Trophoblast cell (in vitro differentiated cells and primary cell): ENCODE results near the gene KCNB1.

Experiments
- DNase-seq, 2 donors: peaks; one replicate each; pipeline ENCODE4 v3.0.0-alpha.2; 2016
- H2AFZ ChIP-seq: 2 replicates; pipeline ENCODE4 v1.6.1; 2013; ENCODE audit warnings: low read length, moderate library complexity, mild to moderate bottlenecking; ENCODE audit not compliant: insufficient read depth, poor library complexity
- H2AK5ac ChIP-seq: 2 replicates; pipeline ENCODE4 v1.6.1; 2013; ENCODE audit warnings: mild to moderate bottlenecking, low read length
- H2BK120ac ChIP-seq: 2 replicates; pipeline ENCODE4 v1.6.1; 2013; ENCODE audit warnings: low read length, mild to moderate bottlenecking, moderate library complexity; ENCODE audit not compliant: insufficient read depth, poor library complexity
- H2BK12ac ChIP-seq: 2 replicates; pipeline ENCODE4 v1.6.1; 2013; ENCODE audit warnings: mild to moderate bottlenecking, low read length, moderate library complexity
- H2BK5ac ChIP-seq: 2 replicates; pipeline ENCODE4 v1.6.1; 2013; ENCODE audit warnings: low read length, low read depth, moderate library complexity, mild to moderate bottlenecking; ENCODE audit not compliant: poor library complexity
- H3K14ac ChIP-seq: 2 replicates; pipeline ENCODE4 v1.6.1; 2013; ENCODE audit warnings: mild to moderate bottlenecking, low read length
- H3K18ac ChIP-seq: 2 replicates; pipeline ENCODE4 v1.6.1; 2013; ENCODE audit warnings: mild to moderate bottlenecking, low read length
- H3K23ac ChIP-seq: 2 replicates; pipeline ENCODE4 v1.6.1; 2013; ENCODE audit warnings: low read length
- H3K27ac ChIP-seq: 2 replicates; pipeline ENCODE4 v1.5.1; 2013; ENCODE audit warnings: low read depth, mild to moderate bottlenecking, inconsistent platforms, low read length, moderate library complexity
- H3K27me3 ChIP-seq: 2 replicates; pipeline ENCODE4 v1.6.1; 2013; ENCODE audit warnings: inconsistent platforms, mild to moderate bottlenecking, low read length, moderate library complexity; ENCODE audit not compliant: insufficient read depth
- H3K36me3 ChIP-seq, 2 experiments: 1 replicate in 1 of 2; 2 replicates in 1 of 2; pipeline ENCODE4 v1.6.1; 2013; ENCODE audit warnings: low read length in 2 of 2, mild to moderate bottlenecking in 2 of 2, moderate library complexity in 1 of 2; ENCODE audit not compliant: insufficient read depth in 2 of 2, control insufficient read depth in 1 of 2
- H3K4ac ChIP-seq: 2 replicates; pipeline ENCODE4 v1.6.1; 2013; ENCODE audit warnings: low read depth, mild to moderate bottlenecking, low read length, moderate library complexity
- H3K4me1 ChIP-seq, 2 experiments: 1 replicate in 1 of 2; 2 replicates in 1 of 2; pipeline ENCODE4 v1.6.1; 2013; ENCODE audit warnings: low read length in 2 of 2, mild to moderate bottlenecking in 2 of 2, moderate library complexity in 1 of 2; ENCODE audit not compliant: insufficient read depth in 2 of 2, control insufficient read depth in 1 of 2
- H3K4me2 ChIP-seq: 2 replicates; pipeline ENCODE4 v1.6.1; 2013; ENCODE audit warnings: inconsistent platforms, mild to moderate bottlenecking, low read length, moderate library complexity
- H3K4me3 ChIP-seq: 2 replicates; pipeline ENCODE4 v1.5.1; 2013; ENCODE audit warnings: mild to moderate bottlenecking, low read depth, low read length, inconsistent platforms
- H3K79me1 ChIP-seq: one replicate; pipeline ENCODE4 v1.6.1; 2013; ENCODE audit warnings: low read length
- H3K79me2 ChIP-seq: 2 replicates; pipeline ENCODE4 v1.6.1; 2013; ENCODE audit warnings: low read length, mild to moderate bottlenecking; ENCODE audit not compliant: control insufficient read depth, insufficient read depth, poor library complexity
- H3K9ac ChIP-seq: 2 replicates; pipeline ENCODE4 v1.6.1; 2013; ENCODE audit warnings: mild to moderate bottlenecking, low read length
- H3K9me3 ChIP-seq: 2 replicates; pipeline ENCODE4 v1.6.1; 2013; ENCODE audit warnings: low read depth, mild to moderate bottlenecking, control low read depth, inconsistent platforms, low read length; ENCODE audit not compliant: insufficient read depth
- H4K12ac ChIP-seq: 2 replicates; pipeline ENCODE4 v1.6.1; 2013; ENCODE audit warnings: low read depth, mild to moderate bottlenecking, low read length, moderate library complexity
- H4K8ac ChIP-seq: 2 replicates; pipeline ENCODE4 v1.6.1; 2013; ENCODE audit warnings: low read depth, mild to moderate bottlenecking, low read length, moderate library complexity
- H4K91ac ChIP-seq: one replicate; pipeline ENCODE4 v1.6.1; 2013; ENCODE audit warnings: low read depth, mild to moderate bottlenecking, low read length, moderate library complexity
- WGBS: extraction: QIAGEN DNeasy Blood & Tissue Kit; methylation state at CpG from one replicate; pipeline ENCODE4 v1.1.7; 2013; ENCODE audit warnings: missing lambda C conversion rate; ENCODE audit not compliant: insufficient read length, insufficient coverage; ENCODE audit errors: extremely low coverage; 5-methylcytosine and 5-hydroxymethylcytosine counted together

The KCNB1 gene

GRCh38 chr20:49403911-49404310 is 78.6 kb downstream of the KCNB1 start:
- H4K12ac ChIP-seq, result no peak overlapping the region
- no peak overlapping the region for H2BK12ac ChIP-seq
- no peak overlapping the region for H3K9ac ChIP-seq
- no CpG with 5 or more reads among the region's 9 CpGs for WGBS
- H3K79me2 ChIP-seq, result no peaks in the 10 kb centered on the region
- no peak overlapping the region for H2AK5ac ChIP-seq
- no peaks in the 10 kb centered on the region for H3K4me1 ChIP-seq
- H4K8ac ChIP-seq, result no peak overlapping the region
- H3K4me3 ChIP-seq, result no peak overlapping the region
- H3K79me1 ChIP-seq, result no peaks in the 10 kb centered on the region
- no peak overlapping the region for H3K23ac ChIP-seq
- H3K4ac ChIP-seq, result no peak overlapping the region
- H2BK5ac ChIP-seq, result no peak overlapping the region
- no peak for DNase-seq
- no peak overlapping the region for H3K27ac ChIP-seq
- no peak overlapping the region for H3K4me2 ChIP-seq
- H2BK120ac ChIP-seq, result no peak overlapping the region
- H3K9me3 ChIP-seq, result peaks cover 2% of the 10 kb centered on the region
- no peak overlapping the region for H3K18ac ChIP-seq
- H3K14ac ChIP-seq, result no peak overlapping the region
- no peaks in the 10 kb centered on the region for H3K36me3 ChIP-seq
- H3K27me3 ChIP-seq, result no peaks in the 10 kb centered on the region
- H4K91ac ChIP-seq, result no peak overlapping the region
- H2AFZ ChIP-seq, result no peak overlapping the region

DNA sequence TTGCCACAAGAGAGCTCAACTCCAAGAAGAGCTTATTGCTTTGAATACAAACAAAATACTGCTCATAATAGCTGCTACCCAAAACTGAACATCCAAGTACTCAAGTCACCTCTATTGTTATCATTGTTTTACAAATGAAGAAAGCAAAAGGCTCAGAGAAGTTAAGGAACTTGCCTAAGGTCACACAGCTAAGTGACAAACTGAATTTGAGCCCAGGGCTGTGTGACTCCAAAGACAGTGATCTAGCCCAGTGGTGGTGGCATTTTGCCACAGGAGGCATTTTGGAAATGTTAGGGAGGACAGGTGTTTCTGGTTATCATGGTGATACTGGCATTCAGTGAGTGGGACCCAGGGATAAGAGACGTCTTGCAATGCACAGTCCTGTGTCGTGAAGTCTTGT is 79.5 kb downstream of the KCNB1 start:
- Histone ChIP-seq H3K4me3 (no peak overlapping the region), H3K9ac (no peak overlapping the region), H3K27me3 (no peaks in the 10 kb centered on the region), H4K12ac (no peak overlapping the region), H2BK12ac (no peak overlapping the region), H2BK120ac (no peak overlapping the region), H2BK5ac (no peak overlapping the region), H2AK5ac (no peak overlapping the region), H2AFZ (no peak overlapping the region), H3K18ac (no peak overlapping the region), H3K9me3 (peaks cover 2% of the 10 kb centered on the region), H4K91ac (no peak overlapping the region), H4K8ac (no peak overlapping the region), H3K4me1 (no peaks in the 10 kb centered on the region), H3K27ac (no peak overlapping the region), H3K79me2 (no peaks in the 10 kb centered on the region), H3K23ac (no peak overlapping the region), H3K4me2 (no peak overlapping the region), H3K4ac (no peak overlapping the region), H3K36me3 (no peaks in the 10 kb centered on the region), H3K79me1 (no peaks in the 10 kb centered on the region), H3K14ac (no peak overlapping the region)
- DNase-seq, result peak in 1 of 2 donors; percentile 66
- WGBS, result no CpG with 5 or more reads among the region's 2 CpGs

- Histone ChIP-seq H3K36me3 (no peaks in the 10 kb centered on the region), H3K4me3 (no peak overlapping the region), H3K27me3 (no peaks in the 10 kb centered on the region), H2BK120ac (no peak overlapping the region), H3K79me2 (no peaks in the 10 kb centered on the region), H2AFZ (no peak overlapping the region), H3K79me1 (no peaks in the 10 kb centered on the region), H4K91ac (no peak overlapping the region), H2BK5ac (no peak overlapping the region), H3K27ac (no peak overlapping the region), H4K12ac (no peak overlapping the region), H3K4ac (no peak overlapping the region), H3K4me2 (no peak overlapping the region), H2BK12ac (no peak overlapping the region), H4K8ac (no peak overlapping the region), H3K23ac (no peak overlapping the region), H3K18ac (no peak overlapping the region), H3K9ac (no peak overlapping the region), H3K4me1 (no peaks in the 10 kb centered on the region), H2AK5ac (no peak overlapping the region), H3K9me3 (peaks cover 2% of the 10 kb centered on the region), H3K14ac (no peak overlapping the region)
- DNase-seq, result no peak
- no CpG with 5 or more reads among the region's 3 CpGs for WGBS
Observed at GRCh38 chr20:49400904-49401303, 81.6 kb downstream of the KCNB1 start.

DNA sequence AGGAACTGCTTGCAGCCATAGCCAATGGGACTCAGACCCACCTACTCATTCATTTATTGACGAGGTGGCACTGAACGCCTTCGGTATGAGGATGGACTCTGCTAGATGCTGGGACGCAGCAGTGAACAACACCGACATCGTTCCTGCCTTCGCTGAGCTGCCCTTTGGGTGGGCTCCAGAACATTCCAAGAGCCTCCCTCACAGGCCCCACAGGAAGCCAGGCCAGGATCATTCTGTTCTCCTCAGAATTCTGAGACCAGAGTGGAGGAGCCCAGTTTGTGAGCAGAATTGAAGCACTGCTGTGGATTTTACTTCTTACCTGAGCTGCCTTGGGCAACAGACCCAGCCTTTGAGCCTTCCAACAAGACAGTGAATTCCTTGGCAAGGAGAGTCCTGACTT is 82.1 kb downstream of the KCNB1 start:
- Histone ChIP-seq H4K8ac (no peak overlapping the region), H2AK5ac (no peak overlapping the region), H2BK12ac (no peak overlapping the region), H3K4ac (no peak overlapping the region), H2BK120ac (no peak overlapping the region), H3K79me2 (no peaks in the 10 kb centered on the region), H3K9ac (no peak overlapping the region), H3K36me3 (no peaks in the 10 kb centered on the region), H3K23ac (no peak overlapping the region), H3K18ac (no peak overlapping the region), H4K12ac (no peak overlapping the region), H3K27ac (no peak overlapping the region), H2BK5ac (no peak overlapping the region), H3K27me3 (no peaks in the 10 kb centered on the region), H4K91ac (no peak overlapping the region), H3K4me3 (no peak overlapping the region), H3K14ac (no peak overlapping the region), H2AFZ (no peak overlapping the region), H3K4me2 (no peak overlapping the region), H3K79me1 (no peaks in the 10 kb centered on the region), H3K9me3 (peaks cover 2% of the 10 kb centered on the region), H3K4me1 (no peaks in the 10 kb centered on the region)
- no CpG with 5 or more reads among the region's 7 CpGs for WGBS
- DNase-seq, result no peak
